Measurements from ENCODE around the gene HERC2. TPM values are rescaled to one million over a fixed set of nuclear protein-coding genes. Genes with fewer than 3 reads are reported as not detected.

HERC2 gene
- total RNA-seq, 1 experiment from 2014 or later = 69.7 TPM

DNA sequence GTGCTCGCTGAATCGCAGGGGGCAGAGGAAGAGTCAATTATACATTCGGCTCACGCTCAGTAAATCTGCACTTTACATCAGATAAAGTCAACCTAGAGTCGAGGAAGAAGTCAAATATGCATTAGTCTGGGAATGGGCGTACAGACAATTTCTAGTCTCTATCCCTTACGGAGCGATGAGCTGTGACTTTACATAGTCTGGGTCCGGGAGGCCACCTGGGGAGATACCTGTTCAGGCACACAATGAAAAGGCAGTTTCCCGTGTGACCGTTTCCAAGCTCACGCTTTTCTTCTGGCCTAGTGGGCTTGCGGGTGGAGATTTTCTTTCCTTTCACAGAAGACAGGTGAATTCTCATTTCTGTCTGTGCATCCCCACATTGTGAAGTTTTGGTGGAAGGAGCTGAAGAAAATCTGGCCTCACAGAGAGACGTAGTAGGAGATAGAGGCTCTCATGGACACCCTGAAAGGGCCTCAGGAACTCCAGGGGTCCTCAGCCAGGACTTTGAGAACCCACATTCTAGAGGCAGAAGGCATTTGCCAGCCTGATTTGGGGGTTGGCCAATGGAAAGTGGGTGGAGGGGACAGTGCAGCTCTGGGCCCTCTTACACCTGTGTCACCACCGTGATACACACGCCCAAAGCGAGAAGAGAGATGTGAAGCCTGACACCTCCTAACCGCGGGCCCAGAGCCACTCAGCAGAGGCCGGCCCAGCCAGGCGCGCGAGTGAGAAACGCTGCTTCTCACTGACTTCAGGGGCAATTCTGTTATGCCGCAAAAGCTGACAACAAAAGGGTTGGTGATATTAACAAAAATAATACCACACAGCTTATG, 212.1 kb downstream of the HERC2 start:
- H3K36me3 ChIP-seq (ENCODE audit: control insufficient read depth, insufficient read depth, low read length) = peaks cover 2% of the 10 kb centered on the region; the same call in 1 of the 2 replicates
- TF ChIP-seq CTCF (IDR thresholded peaks at IDR 0.05) (no peak), TCF7L2 (IDR thresholded peaks at IDR 0.05; ENCODE audit: low read depth, low read length) (no peak)
- TF ChIP-seq, protein P1, sequence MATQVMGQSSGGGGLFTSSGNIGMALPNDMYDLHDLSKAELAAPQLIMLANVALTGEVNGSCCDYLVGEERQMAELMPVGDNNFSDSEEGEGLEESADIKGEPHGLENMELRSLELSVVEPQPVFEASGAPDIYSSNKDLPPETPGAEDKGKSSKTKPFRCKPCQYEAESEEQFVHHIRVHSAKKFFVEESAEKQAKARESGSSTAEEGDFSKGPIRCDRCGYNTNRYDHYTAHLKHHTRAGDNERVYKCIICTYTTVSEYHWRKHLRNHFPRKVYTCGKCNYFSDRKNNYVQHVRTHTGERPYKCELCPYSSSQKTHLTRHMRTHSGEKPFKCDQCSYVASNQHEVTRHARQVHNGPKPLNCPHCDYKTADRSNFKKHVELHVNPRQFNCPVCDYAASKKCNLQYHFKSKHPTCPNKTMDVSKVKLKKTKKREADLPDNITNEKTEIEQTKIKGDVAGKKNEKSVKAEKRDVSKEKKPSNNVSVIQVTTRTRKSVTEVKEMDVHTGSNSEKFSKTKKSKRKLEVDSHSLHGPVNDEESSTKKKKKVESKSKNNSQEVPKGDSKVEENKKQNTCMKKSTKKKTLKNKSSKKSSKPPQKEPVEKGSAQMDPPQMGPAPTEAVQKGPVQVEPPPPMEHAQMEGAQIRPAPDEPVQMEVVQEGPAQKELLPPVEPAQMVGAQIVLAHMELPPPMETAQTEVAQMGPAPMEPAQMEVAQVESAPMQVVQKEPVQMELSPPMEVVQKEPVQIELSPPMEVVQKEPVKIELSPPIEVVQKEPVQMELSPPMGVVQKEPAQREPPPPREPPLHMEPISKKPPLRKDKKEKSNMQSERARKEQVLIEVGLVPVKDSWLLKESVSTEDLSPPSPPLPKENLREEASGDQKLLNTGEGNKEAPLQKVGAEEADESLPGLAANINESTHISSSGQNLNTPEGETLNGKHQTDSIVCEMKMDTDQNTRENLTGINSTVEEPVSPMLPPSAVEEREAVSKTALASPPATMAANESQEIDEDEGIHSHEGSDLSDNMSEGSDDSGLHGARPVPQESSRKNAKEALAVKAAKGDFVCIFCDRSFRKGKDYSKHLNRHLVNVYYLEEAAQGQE (IDR thresholded peaks at IDR 0.05; ENCODE audit: insufficient read depth in 1 of 2, low read depth in 2 of 2, low read length in 1 of 2) = no peak
- ATAC-seq (no peak), DNase-seq (ENCODE audit: low read depth, low spot score) (no peak)
- H3K4me1 ChIP-seq (ENCODE audit: control insufficient read depth, insufficient read depth, low read length) = no peaks in the 10 kb centered on the region
- H3K9me3 ChIP-seq (ENCODE audit: control insufficient read depth, insufficient read depth, low read depth, low read length) = no peaks in the 10 kb centered on the region
- ChIA-PET POLR2A (interaction anchor here (1.0 kb wide), 1 partner anchor 16 kb away, joined by 3 read pairs; no protein-coding TSS in a partner anchor), CTCF (no interaction called here)
- H3K27me3 ChIP-seq (ENCODE audit: control insufficient read depth, insufficient read depth, low read length) = no peaks in the 10 kb centered on the region
- no TSS peak for BruUV-seq (replicated peaks)
- in situ Hi-C loops (cut with HindIII; ENCODE audit: low pct_unique_long_range_greater_than_20kb, low sequenced_read_pairs) (no loop called here), intact Hi-C loops (cut with micrococcal nuclease; ENCODE audit: unreplicated experiment) (no loop called here)
- no peak overlapping the region for H3K27ac ChIP-seq (ENCODE audit: low read length)
- no peak overlapping the region for H3K4me3 ChIP-seq (ENCODE audit: low read depth in 2 of 2, low read length in 2 of 2)

DNA sequence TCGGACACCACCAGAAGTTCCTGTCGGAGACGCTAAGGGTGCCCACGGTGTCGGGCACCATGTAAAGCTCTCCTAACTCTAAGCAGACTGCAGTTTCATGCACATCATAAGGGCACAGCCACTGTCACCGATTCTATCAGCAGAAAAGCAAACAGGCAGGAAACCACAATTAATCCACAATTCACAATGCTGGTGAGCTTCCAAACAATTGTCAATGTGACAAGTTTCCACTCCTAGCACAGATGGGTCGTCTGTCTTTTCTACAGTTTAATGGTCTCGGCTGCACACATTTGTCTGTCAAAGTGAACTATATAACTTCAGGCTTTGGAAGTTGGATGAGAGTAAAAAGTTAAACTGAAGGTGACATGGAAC, 214.1 kb downstream of the HERC2 start:
- H3K27ac ChIP-seq (ENCODE audit: low read length) = no peak overlapping the region
- H3K27me3 ChIP-seq (ENCODE audit: control insufficient read depth, insufficient read depth, low read length) = no peaks in the 10 kb centered on the region
- TF ChIP-seq, protein P1 (IDR thresholded peaks at IDR 0.05; ENCODE audit: insufficient read depth in 1 of 2, low read depth in 2 of 2, low read length in 1 of 2) = no peak
- TF ChIP-seq SIN3A (IDR thresholded peaks at IDR 0.05; ENCODE audit: borderline replicate concordance, insufficient read depth, low read depth, low read length) (no peak), POLR2AphosphoS5 (IDR thresholded peaks at IDR 0.05; ENCODE audit: low read depth, low read length) (no peak), CTCF (IDR thresholded peaks at IDR 0.05) (no peak), TCF7L2 (IDR thresholded peaks at IDR 0.05; ENCODE audit: low read depth, low read length) (no peak)
- no peaks in the 10 kb centered on the region for H3K9me3 ChIP-seq (ENCODE audit: control insufficient read depth, insufficient read depth, low read depth, low read length)
- no peak for DNase-seq (ENCODE audit: low read depth, low spot score)
- no peaks in the 10 kb centered on the region for H3K36me3 ChIP-seq (ENCODE audit: control insufficient read depth, insufficient read depth, low read length)
- ChIA-PET CTCF (interaction anchor here (0.9 kb wide), 1 partner anchor 18 kb away, joined by 8 read pairs; no protein-coding TSS in a partner anchor), POLR2A (no interaction called here)
- no peaks in the 10 kb centered on the region for H3K4me1 ChIP-seq (ENCODE audit: control insufficient read depth, insufficient read depth, low read length)
- no peak for ATAC-seq
- intact Hi-C loops (cut with micrococcal nuclease; ENCODE audit: unreplicated experiment) (no loop called here), in situ Hi-C loops (cut with HindIII; ENCODE audit: low pct_unique_long_range_greater_than_20kb, low sequenced_read_pairs) (no loop called here)
- BruUV-seq (replicated peaks) = no TSS peak
- no peak overlapping the region for H3K4me3 ChIP-seq (ENCODE audit: low read depth in 2 of 2, low read length in 2 of 2)
